Osteocyte (in vitro differentiated cells): ENCODE data around the gene PTPRC. TPM values are rescaled to one million over a fixed set of nuclear protein-coding genes. Genes with fewer than 3 reads are reported as not detected.

Experiments used
- DNase-seq: peaks from one replicate; pipeline ENCODE4 v3.0.0; 2021; ENCODE audit warnings: mixed read lengths; ENCODE audit not compliant: unreplicated experiment; ENCODE audit errors: extremely low spot score
- H3K27ac Mint-ChIP-seq: one replicate; pipeline ENCODE4 v1.8.0; 2021; ENCODE audit warnings: mild to moderate bottlenecking, mixed read lengths; ENCODE audit not compliant: unreplicated experiment
- H3K27me3 Mint-ChIP-seq: one replicate; pipeline ENCODE4 v1.8.0; 2021; ENCODE audit warnings: mixed read lengths; ENCODE audit not compliant: unreplicated experiment
- H3K36me3 Mint-ChIP-seq: one replicate; pipeline ENCODE4 v1.8.0; 2021; ENCODE audit warnings: mixed read lengths; ENCODE audit not compliant: unreplicated experiment
- H3K4me1 Mint-ChIP-seq: one replicate; pipeline ENCODE4 v1.8.0; 2021; ENCODE audit warnings: mixed read lengths; ENCODE audit not compliant: unreplicated experiment
- H3K4me3 Mint-ChIP-seq: one replicate; pipeline ENCODE4 v1.8.0; 2021; ENCODE audit warnings: mild to moderate bottlenecking, moderate library complexity, mixed read lengths; ENCODE audit not compliant: unreplicated experiment
- H3K9me3 Mint-ChIP-seq: one replicate; pipeline ENCODE4 v1.8.0; 2021; ENCODE audit warnings: mixed read lengths; ENCODE audit not compliant: unreplicated experiment
- total RNA-seq: library from RNA; stranded (reverse); gene quantifications from 2 replicates; pipeline ENCODE4 v1.2.1, GENCODE V29; 2021
- TF ChIP-seq, protein P1 (sequence below): fragments of 200-600 bp; sonication (generic); IDR thresholded peaks from 2 replicates; pipeline ENCODE4 v1.5.0; 2021; ENCODE audit warnings: antibody characterized with exemption, mild to moderate bottlenecking, moderate library complexity

The PTPRC gene
- total RNA-seq, 1 donor from 2014 or later = not detected

DNA sequence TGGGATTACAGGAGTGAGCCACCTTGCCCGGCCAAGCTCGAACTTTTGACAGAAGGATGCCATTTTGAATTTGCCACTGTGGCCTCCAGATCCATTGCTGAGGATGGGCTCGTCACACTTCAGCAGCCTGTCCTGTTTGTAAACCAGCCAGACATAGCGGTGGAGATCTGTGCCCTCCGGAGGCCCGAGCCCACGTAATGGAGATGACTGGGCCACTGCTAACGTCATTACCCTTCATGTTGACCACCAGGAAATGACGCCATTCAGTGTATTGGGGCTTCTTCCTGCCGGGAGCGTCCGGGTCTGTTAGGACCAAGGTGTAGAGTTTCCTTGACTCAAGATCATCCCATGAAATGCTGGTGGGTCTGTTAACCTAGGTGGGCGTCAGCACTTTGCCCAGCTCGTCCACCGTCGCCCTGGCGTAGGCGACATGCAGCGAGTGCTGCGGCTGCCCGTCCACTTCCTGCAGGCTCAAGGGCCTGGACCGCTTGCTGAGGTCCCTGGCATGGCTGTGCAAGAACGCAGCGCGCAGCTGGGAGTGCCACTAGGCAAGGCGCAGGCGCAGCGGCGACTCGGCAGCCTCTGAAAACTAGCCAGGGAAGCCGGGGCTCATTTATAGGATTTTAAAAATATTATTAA lies 40.8 kb downstream of the PTPRC start:
- H3K36me3 Mint-ChIP-seq = no peaks in the 10 kb centered on the region
- H3K27me3 Mint-ChIP-seq = no peaks in the 10 kb centered on the region
- no peaks in the 10 kb centered on the region for H3K9me3 Mint-ChIP-seq
- H3K27ac Mint-ChIP-seq = no peak overlapping the region
- no peak overlapping the region for H3K4me3 Mint-ChIP-seq
- DNase-seq = no peak
- H3K4me1 Mint-ChIP-seq = peaks cover 23% of the 10 kb centered on the region
- TF ChIP-seq, protein P1, sequence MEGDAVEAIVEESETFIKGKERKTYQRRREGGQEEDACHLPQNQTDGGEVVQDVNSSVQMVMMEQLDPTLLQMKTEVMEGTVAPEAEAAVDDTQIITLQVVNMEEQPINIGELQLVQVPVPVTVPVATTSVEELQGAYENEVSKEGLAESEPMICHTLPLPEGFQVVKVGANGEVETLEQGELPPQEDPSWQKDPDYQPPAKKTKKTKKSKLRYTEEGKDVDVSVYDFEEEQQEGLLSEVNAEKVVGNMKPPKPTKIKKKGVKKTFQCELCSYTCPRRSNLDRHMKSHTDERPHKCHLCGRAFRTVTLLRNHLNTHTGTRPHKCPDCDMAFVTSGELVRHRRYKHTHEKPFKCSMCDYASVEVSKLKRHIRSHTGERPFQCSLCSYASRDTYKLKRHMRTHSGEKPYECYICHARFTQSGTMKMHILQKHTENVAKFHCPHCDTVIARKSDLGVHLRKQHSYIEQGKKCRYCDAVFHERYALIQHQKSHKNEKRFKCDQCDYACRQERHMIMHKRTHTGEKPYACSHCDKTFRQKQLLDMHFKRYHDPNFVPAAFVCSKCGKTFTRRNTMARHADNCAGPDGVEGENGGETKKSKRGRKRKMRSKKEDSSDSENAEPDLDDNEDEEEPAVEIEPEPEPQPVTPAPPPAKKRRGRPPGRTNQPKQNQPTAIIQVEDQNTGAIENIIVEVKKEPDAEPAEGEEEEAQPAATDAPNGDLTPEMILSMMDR = no peak

DNA sequence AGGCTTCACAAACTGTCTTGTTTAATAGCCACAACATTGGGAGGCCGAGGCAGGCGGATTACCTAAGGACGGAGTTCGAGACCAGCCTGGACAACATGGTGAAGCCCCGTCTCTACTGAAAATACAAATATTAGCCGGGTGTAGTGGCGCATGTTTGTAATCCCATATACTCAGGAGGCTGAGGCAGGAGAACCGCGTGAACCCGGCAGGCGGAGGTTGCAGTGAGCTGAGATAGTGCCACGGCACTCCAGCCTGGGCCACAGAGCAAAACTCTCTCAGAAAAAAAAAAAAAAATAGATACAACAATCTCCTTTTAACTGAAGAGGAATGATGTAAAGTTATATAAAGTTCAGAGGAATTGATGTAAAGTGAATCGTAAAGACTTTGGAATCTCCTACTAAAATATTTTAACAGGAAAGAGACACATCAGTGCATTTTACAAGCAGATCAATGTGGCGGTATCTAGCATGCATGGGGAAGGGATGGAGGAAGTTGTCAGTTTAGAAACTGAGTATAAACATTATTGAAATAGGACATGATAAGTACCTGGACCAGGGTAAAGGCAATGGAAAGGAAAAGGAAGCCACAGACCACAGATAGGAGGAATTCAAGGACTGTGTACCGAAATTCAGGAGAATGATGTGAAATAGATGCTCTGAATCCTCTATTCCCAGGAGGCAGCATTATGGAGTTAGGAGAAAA lies 41.5 kb downstream of the PTPRC start:
- H3K4me3 Mint-ChIP-seq = no peak overlapping the region
- H3K4me1 Mint-ChIP-seq = peaks cover 24% of the 10 kb centered on the region
- peak overlapping the region; percentile 50 for H3K27ac Mint-ChIP-seq
- TF ChIP-seq, protein P1 = no peak
- no peaks in the 10 kb centered on the region for H3K9me3 Mint-ChIP-seq
- H3K36me3 Mint-ChIP-seq = no peaks in the 10 kb centered on the region
- no peaks in the 10 kb centered on the region for H3K27me3 Mint-ChIP-seq
- DNase-seq = no peak

DNA sequence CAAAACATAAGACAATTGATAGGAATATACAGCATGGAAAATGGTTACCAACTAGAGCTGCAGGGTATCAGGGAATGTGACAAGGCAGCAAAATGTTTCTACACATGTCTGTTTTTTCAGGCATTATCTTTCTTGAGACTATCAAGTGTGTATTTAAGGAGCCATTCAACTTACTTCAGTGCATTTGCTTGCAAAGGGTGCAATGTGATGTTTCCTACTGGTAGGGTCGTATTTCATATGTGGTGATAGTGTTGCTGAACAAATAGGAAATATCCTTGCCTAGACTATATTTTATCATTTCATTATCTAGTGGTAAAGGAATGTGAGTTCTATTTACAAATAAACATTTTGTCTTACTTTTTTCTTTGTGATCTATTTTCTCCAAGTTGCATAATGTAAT lies 42.4 kb downstream of the PTPRC start:
- DNase-seq = no peak
- H3K27ac Mint-ChIP-seq = peak overlapping the region; percentile 87
- no peaks in the 10 kb centered on the region for H3K27me3 Mint-ChIP-seq
- H3K36me3 Mint-ChIP-seq = no peaks in the 10 kb centered on the region
- H3K4me1 Mint-ChIP-seq = peaks cover 24% of the 10 kb centered on the region
- no peaks in the 10 kb centered on the region for H3K9me3 Mint-ChIP-seq
- TF ChIP-seq, protein P1 = no peak
- H3K4me3 Mint-ChIP-seq = no peak overlapping the region

DNA sequence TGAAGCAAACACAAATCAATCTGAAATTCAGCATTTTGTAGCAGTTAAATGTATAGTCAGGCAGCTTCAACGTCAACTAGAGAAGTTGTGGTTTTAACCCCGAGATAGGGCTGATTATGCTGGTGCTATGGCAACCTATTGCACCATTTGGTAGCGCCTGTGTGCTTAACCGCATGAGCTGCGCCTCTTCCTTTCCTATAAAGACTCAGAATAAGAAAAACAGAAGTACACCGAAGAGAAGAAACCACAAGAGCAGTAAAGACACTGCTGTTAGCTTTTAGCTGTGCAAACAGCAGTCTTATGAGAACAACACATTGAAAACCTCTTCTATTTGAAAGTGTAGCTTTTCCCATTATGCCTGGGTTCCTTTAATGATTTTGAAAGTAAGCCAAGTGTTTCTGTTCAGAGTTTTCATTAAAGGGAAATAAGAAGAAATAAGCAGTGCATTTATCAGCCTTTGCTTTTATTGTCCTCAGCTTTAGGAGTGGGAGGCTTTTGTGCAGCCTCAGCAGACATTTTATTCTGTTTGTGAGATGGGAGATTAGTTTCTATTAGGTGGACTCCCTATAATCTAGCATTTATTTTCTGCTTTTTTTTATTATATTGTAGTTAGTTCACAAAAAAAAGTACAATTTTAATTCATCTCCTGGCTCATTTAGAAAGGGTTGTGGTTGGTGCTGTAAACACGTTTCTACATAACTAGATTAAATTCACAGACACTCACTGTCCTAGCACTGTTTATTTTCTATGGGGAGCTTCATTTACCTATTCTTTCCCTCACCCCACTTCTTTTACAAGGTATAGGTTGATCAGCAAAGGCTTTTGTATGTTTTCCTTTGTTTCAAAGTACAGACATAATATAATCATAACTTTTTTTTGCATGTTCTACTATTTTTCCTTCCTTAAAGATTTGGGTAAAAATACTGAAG lies 43.3 kb downstream of the PTPRC start:
- Mint-ChIP-seq H3K4me3 (peak overlapping the region; percentile 42), H3K9me3 (no peaks in the 10 kb centered on the region), H3K27me3 (no peaks in the 10 kb centered on the region)

More for the DNA sequence above, 43.3 kb downstream of the PTPRC start:
- Mint-ChIP-seq H3K36me3 (no peaks in the 10 kb centered on the region), H3K4me1 (peaks cover 24% of the 10 kb centered on the region), H3K27ac (peak overlapping the region; percentile 87)
- TF ChIP-seq, protein P1 = no peak
- DNase-seq = no peak
